Measurements from ENCODE around the gene S100A4. TPM values are rescaled to one million over a fixed set of nuclear protein-coding genes. Genes with fewer than 3 reads are reported as not detected.
A peak's percentile ranks its signal among the peaks of the same experiment; 100 is the strongest.
"Not testable (repeated sequence)": the region's sequence is repeated elsewhere in the genome, so short reads cannot be mapped to it uniquely, and the experiment has no call there.

The S100A4 gene
- total RNA-seq, result 21.5 and 63.0 TPM in 2 replicates

GRCh38 chr1:153545067-153546055 lies at the start of gene S100A4:
TSS of gene S100A4 (minus strand) at chr1:153545806. CDS start at chr1:153544794, 1,012 bp downstream.
- peak within 1 kb of the TSS; percentile 54 for H3K4me2 ChIP-seq (ENCODE audit: insufficient read depth, low read length)
- H3K79me2 ChIP-seq (ENCODE audit: insufficient read depth, low read length), result no peaks in the 10 kb centered on the region
- no peak for TF ChIP-seq CTCF (IDR thresholded peaks at IDR 0.05; ENCODE audit: extremely low read depth, low read depth, low read length)
- H3K27ac ChIP-seq (ENCODE audit: low read depth, low read length), result peak within 1 kb of the TSS; percentile 21
- H3K36me3 ChIP-seq (ENCODE audit: insufficient read depth, low read length), result no peaks in the 10 kb centered on the region
- no peaks in the 10 kb centered on the region for H3K9me3 ChIP-seq (ENCODE audit: low read depth, low read length)
- H3K4me1 ChIP-seq (ENCODE audit: insufficient read depth, low read length), result peaks cover 53% of the 10 kb centered on the region
- no peaks in the 10 kb centered on the region for H3K27me3 ChIP-seq (ENCODE audit: insufficient read depth, low read length)
- DNase-seq (ENCODE audit: insufficient read length, low spot score, missing footprints), result peak; percentile 93
- no peaks in the 10 kb centered on the region for H4K20me1 ChIP-seq (ENCODE audit: insufficient read depth, low read length)
- peak within 1 kb of the TSS; percentile 61 for H2AFZ ChIP-seq (ENCODE audit: low read length)
- no peak within 1 kb of the TSS for H3K4me3 ChIP-seq (ENCODE audit: insufficient read depth, low read length)

- DNase-seq (ENCODE audit: insufficient read length, low spot score, missing footprints), result peak; percentile 56
- Histone ChIP-seq H3K79me2 (ENCODE audit: insufficient read depth, low read length) (no peaks in the 10 kb centered on the region), H2AFZ (ENCODE audit: low read length) (peak overlapping the region; percentile 27), H3K9me3 (ENCODE audit: low read depth, low read length) (no peaks in the 10 kb centered on the region), H3K4me3 (ENCODE audit: insufficient read depth, low read length) (no peak overlapping the region), H3K4me2 (ENCODE audit: insufficient read depth, low read length) (no peak overlapping the region), H3K4me1 (ENCODE audit: insufficient read depth, low read length) (peaks cover 5% of the 10 kb centered on the region), H4K20me1 (ENCODE audit: insufficient read depth, low read length) (no peaks in the 10 kb centered on the region), H3K27me3 (ENCODE audit: insufficient read depth, low read length) (no peaks in the 10 kb centered on the region), H3K27ac (ENCODE audit: low read depth, low read length) (no peak overlapping the region), H3K36me3 (ENCODE audit: insufficient read depth, low read length) (no peaks in the 10 kb centered on the region)
- no peak for TF ChIP-seq CTCF (IDR thresholded peaks at IDR 0.05; ENCODE audit: extremely low read depth, low read depth, low read length)
These were observed 47.1 kb upstream of the S100A4 start for GRCh38 chr1:153592748-153593147.

- Histone ChIP-seq H4K20me1 (ENCODE audit: insufficient read depth, low read length) (no peaks in the 10 kb centered on the region), H3K4me2 (ENCODE audit: insufficient read depth, low read length) (no peak overlapping the region), H3K79me2 (ENCODE audit: insufficient read depth, low read length) (no peaks in the 10 kb centered on the region), H3K4me1 (ENCODE audit: insufficient read depth, low read length) (peaks cover 9% of the 10 kb centered on the region), H3K36me3 (ENCODE audit: insufficient read depth, low read length) (no peaks in the 10 kb centered on the region), H3K27ac (ENCODE audit: low read depth, low read length) (no peak overlapping the region), H3K4me3 (ENCODE audit: insufficient read depth, low read length) (no peak overlapping the region), H3K9me3 (ENCODE audit: low read depth, low read length) (no peaks in the 10 kb centered on the region), H3K27me3 (ENCODE audit: insufficient read depth, low read length) (no peaks in the 10 kb centered on the region), H2AFZ (ENCODE audit: low read length) (no peak overlapping the region)
- DNase-seq (ENCODE audit: insufficient read length, low spot score, missing footprints), result no peak
- TF ChIP-seq CTCF (IDR thresholded peaks at IDR 0.05; ENCODE audit: extremely low read depth, low read depth, low read length), result no peak
These were observed 42.9 kb upstream of the S100A4 start for GRCh38 chr1:153588482-153588881.

GRCh38 chr1:153588033-153588432 lies 42.4 kb upstream of the S100A4 start:
- not testable (repeated sequence) for DNase-seq (ENCODE audit: insufficient read length, low spot score, missing footprints); H3K79me2 ChIP-seq (ENCODE audit: insufficient read depth, low read length); H3K36me3 ChIP-seq (ENCODE audit: insufficient read depth, low read length); H2AFZ ChIP-seq (ENCODE audit: low read length); H3K9me3 ChIP-seq (ENCODE audit: low read depth, low read length); H3K27ac ChIP-seq (ENCODE audit: low read depth, low read length); H3K27me3 ChIP-seq (ENCODE audit: insufficient read depth, low read length); H3K4me1 ChIP-seq (ENCODE audit: insufficient read depth, low read length); H3K4me2 ChIP-seq (ENCODE audit: insufficient read depth, low read length); H3K4me3 ChIP-seq (ENCODE audit: insufficient read depth, low read length); H4K20me1 ChIP-seq (ENCODE audit: insufficient read depth, low read length)
